ENCODE data around the gene FGD6.

The FGD6 gene

DNA sequence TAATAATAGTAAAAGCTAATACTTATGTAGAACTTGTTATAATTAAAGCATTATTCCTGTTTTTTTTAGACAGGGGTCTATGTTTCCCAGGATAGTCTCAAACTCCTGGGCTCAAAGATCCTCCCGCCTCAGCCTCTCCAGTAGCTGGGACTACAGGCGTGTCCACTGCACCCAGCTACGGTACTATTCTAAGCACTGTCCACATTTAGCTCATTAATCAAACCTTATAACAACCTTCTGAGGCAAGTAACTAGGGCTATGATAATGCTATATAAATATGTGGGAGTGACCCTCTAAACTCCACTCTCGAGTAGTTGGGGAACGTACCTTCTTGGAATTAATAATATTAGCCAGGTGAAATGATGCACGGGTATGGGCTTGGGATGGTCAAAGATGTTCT lies 83.2 kb downstream of the FGD6 start:
- DNase-seq (ENCODE audit: insufficient read length) (no peak), FAIRE-seq (no peak)
- TF ChIP-seq POLR2AphosphoS5 (IDR thresholded peaks at IDR 0.05; ENCODE audit: low read depth, low read length) (no peak), TAF1 (IDR thresholded peaks at IDR 0.05; ENCODE audit: borderline replicate concordance, low read depth, low read length) (no peak), POLR2A (IDR thresholded peaks at IDR 0.05; ENCODE audit: low read depth, low read length) (no peak)

DNA sequence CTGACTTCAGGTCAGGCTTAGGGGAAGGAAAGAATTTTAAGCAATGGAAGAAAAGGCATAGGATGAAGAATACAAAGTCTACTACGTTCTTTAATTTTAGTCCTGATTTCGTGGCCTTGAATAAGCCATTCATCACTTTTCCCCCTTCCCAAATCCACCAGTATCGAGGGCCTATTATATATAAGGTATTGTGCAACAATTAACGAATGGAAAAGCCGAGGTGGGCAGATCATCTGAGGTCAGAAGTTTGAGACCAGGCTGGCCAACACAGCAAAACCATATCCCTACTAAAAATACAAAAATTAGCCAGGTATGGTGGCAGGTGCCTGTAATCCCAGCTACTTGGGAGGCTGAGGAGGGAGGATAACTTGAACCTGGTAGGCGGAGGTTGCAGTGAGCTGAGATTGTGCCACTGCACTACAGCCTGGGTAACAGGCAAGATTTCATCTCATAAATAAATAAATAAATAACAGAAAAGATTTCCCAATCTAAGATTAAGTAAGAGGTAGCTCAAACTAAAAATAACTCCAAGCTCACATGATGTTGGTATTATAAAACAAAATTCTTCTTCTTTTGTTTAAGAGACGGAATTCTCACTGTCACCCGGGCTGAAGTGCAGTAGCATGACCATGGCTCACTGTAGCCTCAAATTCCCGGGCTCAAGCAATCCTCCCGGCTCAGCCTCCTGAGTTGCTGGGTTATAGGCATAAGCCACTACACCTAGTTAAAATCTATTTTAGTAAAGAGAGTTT lies 85.5 kb downstream of the FGD6 start:
- FAIRE-seq (no peak), DNase-seq (ENCODE audit: insufficient read length) (no peak)
- TF ChIP-seq TAF1 (IDR thresholded peaks at IDR 0.05; ENCODE audit: borderline replicate concordance, low read depth, low read length) (no peak), POLR2AphosphoS5 (IDR thresholded peaks at IDR 0.05; ENCODE audit: low read depth, low read length) (no peak), POLR2A (IDR thresholded peaks at IDR 0.05; ENCODE audit: low read depth, low read length) (no peak)

DNA sequence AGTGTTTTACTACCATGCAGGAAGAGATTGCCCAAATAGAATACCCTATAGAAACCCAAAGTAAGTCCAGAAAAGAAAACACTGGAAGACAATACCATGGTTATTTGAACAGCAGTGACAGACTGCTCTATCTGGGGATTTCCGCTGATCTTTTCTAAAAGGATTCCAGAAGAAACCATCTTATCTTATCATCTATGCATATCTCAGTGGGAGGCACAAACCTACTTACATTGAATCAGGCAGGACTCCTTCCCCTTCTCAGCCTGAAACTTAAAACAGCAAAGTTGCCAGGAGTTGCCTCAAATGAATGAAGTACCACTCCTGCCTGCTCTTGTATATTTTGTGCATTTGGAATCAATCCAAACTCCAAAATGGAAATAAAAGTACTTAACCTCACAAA lies 87.2 kb downstream of the FGD6 start:
- no peak for TF ChIP-seq TAF1 (IDR thresholded peaks at IDR 0.05; ENCODE audit: borderline replicate concordance, low read depth, low read length)
- TF ChIP-seq POLR2AphosphoS5 (IDR thresholded peaks at IDR 0.05; ENCODE audit: low read depth, low read length), result no peak
- TF ChIP-seq POLR2A (IDR thresholded peaks at IDR 0.05; ENCODE audit: low read depth, low read length), result no peak
- no peak for FAIRE-seq
- DNase-seq (ENCODE audit: insufficient read length), result no peak

DNA sequence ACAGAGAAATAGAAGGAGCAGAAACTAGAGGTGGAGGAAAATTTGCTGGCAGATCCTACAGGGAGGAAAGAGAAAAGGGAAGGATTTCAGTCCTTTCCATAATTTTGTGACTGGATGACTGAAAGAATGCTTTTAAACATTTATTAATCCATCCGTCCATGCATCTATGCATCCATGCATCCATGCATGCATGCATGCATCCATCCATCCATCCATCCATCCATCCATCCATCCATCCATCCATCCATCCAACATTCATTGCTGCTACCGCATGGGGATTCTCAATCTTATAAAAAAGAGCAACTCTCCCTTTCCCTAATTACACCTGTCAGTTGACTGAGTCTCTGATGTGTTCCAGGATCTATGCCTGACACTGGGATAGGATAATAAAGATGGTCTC lies 88.2 kb downstream of the FGD6 start:
- TF ChIP-seq TAF1 (IDR thresholded peaks at IDR 0.05; ENCODE audit: borderline replicate concordance, low read depth, low read length) (no peak), POLR2AphosphoS5 (IDR thresholded peaks at IDR 0.05; ENCODE audit: low read depth, low read length) (no peak), POLR2A (IDR thresholded peaks at IDR 0.05; ENCODE audit: low read depth, low read length) (no peak)
- FAIRE-seq (no peak), DNase-seq (ENCODE audit: insufficient read length) (no peak)

DNA sequence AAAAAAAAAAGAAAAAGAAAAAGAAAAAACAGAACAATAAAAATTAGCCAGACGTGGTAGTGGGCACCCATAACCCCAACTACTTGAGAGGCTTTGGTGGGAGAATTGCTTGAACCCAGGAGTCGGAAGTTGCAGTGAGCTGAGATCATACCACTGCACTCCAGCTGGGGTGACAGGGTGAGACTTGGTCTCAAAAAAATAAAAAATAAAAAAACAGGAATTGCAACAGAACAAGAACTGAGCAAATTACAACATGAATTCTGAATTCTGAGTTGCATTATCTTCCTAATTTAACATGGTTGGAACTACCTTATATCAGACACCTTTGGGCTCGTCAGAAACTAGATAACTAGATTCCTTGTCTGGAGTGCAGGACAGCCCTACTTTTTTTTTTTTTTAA lies 90.5 kb downstream of the FGD6 start:
- no peak for TF ChIP-seq TAF1 (IDR thresholded peaks at IDR 0.05; ENCODE audit: borderline replicate concordance, low read depth, low read length)
- TF ChIP-seq POLR2AphosphoS5 (IDR thresholded peaks at IDR 0.05; ENCODE audit: low read depth, low read length), result no peak
- TF ChIP-seq POLR2A (IDR thresholded peaks at IDR 0.05; ENCODE audit: low read depth, low read length), result no peak
- FAIRE-seq (no peak), DNase-seq (ENCODE audit: insufficient read length) (no peak)

DNA sequence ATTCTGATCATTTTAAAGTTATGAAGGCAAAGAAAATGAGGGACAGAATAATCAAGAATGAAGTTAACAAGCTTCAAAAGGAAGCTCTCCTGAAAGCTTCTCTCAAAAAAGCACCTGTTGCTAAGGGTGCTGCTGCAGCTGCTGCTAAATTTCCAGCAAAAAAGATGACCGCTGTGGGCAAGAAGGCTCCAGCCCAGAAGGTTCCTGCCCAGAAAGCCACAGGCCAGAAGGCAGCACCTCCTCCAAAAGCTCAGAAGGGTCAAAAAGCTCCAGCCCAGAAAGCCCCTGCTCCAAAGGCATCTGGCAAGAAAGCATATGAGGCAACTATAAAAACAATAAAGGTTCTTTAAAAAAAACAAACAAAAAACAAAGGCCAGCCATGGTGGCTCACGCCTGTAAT lies 91.2 kb downstream of the FGD6 start:
- FAIRE-seq, result no peak
- TF ChIP-seq POLR2AphosphoS5 (IDR thresholded peaks at IDR 0.05; ENCODE audit: low read depth, low read length) (no peak), POLR2A (IDR thresholded peaks at IDR 0.05; ENCODE audit: low read depth, low read length) (no peak), TAF1 (IDR thresholded peaks at IDR 0.05; ENCODE audit: borderline replicate concordance, low read depth, low read length) (no peak)
- DNase-seq (ENCODE audit: insufficient read length), result no peak

DNA sequence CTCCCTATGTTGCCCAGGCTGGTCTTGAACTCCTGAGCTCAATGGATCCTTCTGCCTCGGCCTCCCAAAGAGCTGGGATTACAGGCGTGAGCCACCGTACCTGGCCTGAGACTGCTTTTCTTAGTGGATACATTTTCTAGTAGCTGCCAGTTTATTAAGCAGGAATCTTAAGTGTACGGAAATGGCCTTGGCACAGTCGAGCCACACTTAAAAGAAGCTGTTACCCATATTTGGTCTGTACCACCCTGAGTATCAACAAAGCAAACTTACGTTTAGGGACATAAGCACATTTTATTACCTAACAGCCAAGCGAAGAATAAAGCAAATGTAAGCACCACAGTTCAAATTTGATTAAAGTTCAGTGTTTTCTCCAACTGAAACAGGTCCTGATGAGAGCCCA lies 93.2 kb downstream of the FGD6 start:
- TF ChIP-seq TAF1 (IDR thresholded peaks at IDR 0.05; ENCODE audit: borderline replicate concordance, low read depth, low read length) (no peak), POLR2AphosphoS5 (IDR thresholded peaks at IDR 0.05; ENCODE audit: low read depth, low read length) (no peak), POLR2A (IDR thresholded peaks at IDR 0.05; ENCODE audit: low read depth, low read length) (no peak)
- DNase-seq (ENCODE audit: insufficient read length), result no peak
- FAIRE-seq, result no peak

DNA sequence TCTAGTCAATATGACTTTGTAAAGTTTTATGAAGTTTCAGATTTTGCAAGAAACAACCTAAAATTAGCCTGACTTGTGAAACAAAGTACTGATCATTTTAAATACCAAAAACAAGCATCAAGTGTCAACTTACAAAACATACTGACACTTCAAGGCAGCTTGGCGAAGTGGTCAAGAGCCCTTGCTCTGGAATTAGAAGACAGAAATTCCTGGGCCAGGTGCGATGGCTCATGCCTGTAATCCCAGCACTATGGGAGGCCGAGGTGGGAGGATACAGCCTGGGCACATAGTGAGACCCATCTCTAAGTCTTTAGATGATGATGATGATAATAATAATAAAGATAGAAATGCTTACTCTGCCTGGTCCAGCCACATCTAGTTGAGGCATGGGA lies 98.5 kb downstream of the FGD6 start:
- FAIRE-seq, result no peak

DNA sequence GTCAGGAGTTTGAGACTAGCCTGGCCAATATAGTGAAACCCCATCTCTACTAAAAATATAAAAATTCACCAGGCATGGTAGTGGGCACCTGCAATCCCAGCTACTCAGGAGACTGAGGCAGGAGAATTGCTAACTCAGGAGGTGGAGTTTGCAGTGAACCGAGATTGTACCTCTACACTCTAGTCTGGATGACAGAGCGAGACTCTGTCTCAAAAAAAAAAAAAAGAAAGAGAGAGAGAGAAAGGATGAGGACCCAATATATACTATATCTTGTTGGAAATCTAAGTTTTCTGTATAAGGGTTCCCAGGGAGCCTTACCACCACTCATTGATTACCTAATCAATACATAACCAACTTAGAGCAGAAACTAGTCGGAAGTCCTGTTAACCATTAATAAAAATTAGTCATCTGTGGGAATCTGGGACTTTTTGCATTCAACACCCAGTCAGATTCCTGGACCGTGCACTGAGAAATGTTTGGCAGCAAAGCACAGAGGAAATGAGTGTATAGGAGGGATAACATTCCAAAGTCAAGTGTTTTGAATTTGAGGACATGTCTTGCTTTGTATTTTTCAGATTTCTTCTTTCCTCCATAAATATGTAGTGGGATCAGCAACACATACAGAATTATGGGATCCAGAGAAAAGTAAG lies 99.0 kb downstream of the FGD6 start:
- TF ChIP-seq POLR2A (IDR thresholded peaks at IDR 0.05; ENCODE audit: low read depth, low read length) (no peak), TAF1 (IDR thresholded peaks at IDR 0.05; ENCODE audit: borderline replicate concordance, low read depth, low read length) (no peak), POLR2AphosphoS5 (IDR thresholded peaks at IDR 0.05; ENCODE audit: low read depth, low read length) (no peak)
- FAIRE-seq (no peak), DNase-seq (ENCODE audit: insufficient read length) (no peak)

More for the DNA sequence above, 98.5 kb downstream of the FGD6 start:
- no peak for TF ChIP-seq POLR2AphosphoS5 (IDR thresholded peaks at IDR 0.05; ENCODE audit: low read depth, low read length)
- TF ChIP-seq TAF1 (IDR thresholded peaks at IDR 0.05; ENCODE audit: borderline replicate concordance, low read depth, low read length), result no peak
- TF ChIP-seq POLR2A (IDR thresholded peaks at IDR 0.05; ENCODE audit: low read depth, low read length), result no peak
- no peak for DNase-seq (ENCODE audit: insufficient read length)

DNA sequence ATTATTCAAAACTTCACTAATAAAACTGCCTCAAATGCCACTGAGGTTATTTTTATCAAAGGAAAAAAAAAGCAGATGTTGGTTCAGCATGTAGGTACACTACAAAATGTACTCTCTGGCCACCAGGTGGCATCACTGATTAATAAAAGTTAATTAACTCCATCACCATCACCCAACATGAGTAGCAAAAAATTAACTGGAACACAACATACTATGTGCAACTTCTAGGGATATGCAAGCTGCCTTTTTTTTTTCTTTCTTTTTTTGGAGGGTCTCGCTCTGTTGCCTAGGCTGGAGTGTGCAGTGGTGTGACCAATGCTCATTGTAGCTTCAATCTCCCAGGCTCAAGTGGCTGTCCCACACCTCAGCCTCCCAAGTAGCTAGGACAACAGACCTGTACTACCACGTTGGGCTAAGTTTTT lies 100.1 kb downstream of the FGD6 start:
- DNase-seq (ENCODE audit: insufficient read length), result peak; percentile 12
- no peak for TF ChIP-seq TAF1 (IDR thresholded peaks at IDR 0.05; ENCODE audit: borderline replicate concordance, low read depth, low read length)
- FAIRE-seq, result peak; percentile 82

DNA sequence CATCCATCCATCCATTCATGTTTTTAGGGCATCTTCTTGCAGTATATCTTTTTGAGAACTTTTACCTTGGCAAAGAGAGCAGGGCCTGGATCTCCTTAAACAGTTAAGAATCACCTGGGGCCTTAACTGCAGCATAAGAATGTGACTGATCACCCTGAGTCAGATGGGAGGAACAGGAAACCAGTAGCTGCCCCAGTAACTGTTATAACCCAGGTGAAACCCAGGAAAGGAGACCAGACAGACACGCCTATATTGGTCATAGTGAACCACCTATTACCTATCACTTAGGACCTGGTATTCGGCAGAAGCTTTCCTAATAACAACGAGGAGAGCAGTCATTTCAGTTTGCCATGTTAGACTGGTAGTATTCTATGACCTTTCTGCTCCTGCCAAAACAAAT lies 100.5 kb downstream of the FGD6 start:
- TF ChIP-seq POLR2A (IDR thresholded peaks at IDR 0.05; ENCODE audit: low read depth, low read length) (no peak), TAF1 (IDR thresholded peaks at IDR 0.05; ENCODE audit: borderline replicate concordance, low read depth, low read length) (no peak), POLR2AphosphoS5 (IDR thresholded peaks at IDR 0.05; ENCODE audit: low read depth, low read length) (no peak)
- peak; percentile 10 for DNase-seq (ENCODE audit: insufficient read length)
- no peak for FAIRE-seq

DNA sequence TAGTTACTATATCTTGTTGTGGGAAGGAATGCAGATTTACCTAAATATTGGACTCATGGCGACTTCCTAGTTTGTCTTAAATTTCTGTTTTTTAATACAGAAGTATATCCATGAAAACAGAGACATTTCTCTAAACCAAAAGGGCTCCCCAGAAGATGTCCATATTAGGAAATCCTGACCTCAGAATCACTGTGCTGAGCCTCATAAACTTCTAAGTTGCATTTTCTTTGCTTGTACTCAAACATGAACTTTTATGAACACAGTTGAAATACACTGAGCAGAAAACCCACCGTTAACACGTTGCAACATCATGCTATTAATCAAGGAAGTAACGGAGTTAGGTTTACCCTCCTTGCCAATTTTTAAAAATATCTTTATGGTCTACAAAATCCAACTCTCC lies 100.9 kb downstream of the FGD6 start:
- FAIRE-seq (no peak), DNase-seq (ENCODE audit: insufficient read length) (no peak)
- TF ChIP-seq POLR2AphosphoS5 (IDR thresholded peaks at IDR 0.05; ENCODE audit: low read depth, low read length), result no peak
- no peak for TF ChIP-seq POLR2A (IDR thresholded peaks at IDR 0.05; ENCODE audit: low read depth, low read length)
- no peak for TF ChIP-seq TAF1 (IDR thresholded peaks at IDR 0.05; ENCODE audit: borderline replicate concordance, low read depth, low read length)
